ENCODE data around the gene SEBOX.

The SEBOX gene

GRCh38 chr17:28346199-28346580 lies 18.8 kb downstream of the SEBOX start:
- H3K9me2 ChIP-seq (ENCODE audit: low read depth, low read length): no peaks in the 10 kb centered on the region
- H2AFZ ChIP-seq (ENCODE audit: low read length): no peak overlapping the region
- H3F3A ChIP-seq (ENCODE audit: insufficient read depth, low read length): no peaks in the 10 kb centered on the region
- H3K4me3 ChIP-seq (ENCODE audit: low read depth, low read length, poor library complexity, severe bottlenecking): no peak overlapping the region
- TF ChIP-seq CTCF (IDR thresholded peaks at IDR 0.05; ENCODE audit: low read length) (no peak), EZH2 (IDR thresholded peaks at IDR 0.05; ENCODE audit: borderline replicate concordance, low read length) (no peak)
- no peak overlapping the region for H3K4me2 ChIP-seq (ENCODE audit: low read length)
- no peak overlapping the region for H3K9ac ChIP-seq (ENCODE audit: low read length)
- H3K9me3 ChIP-seq (ENCODE audit: low read length): no peaks in the 10 kb centered on the region
- peaks cover 12% of the 10 kb centered on the region for H3K4me1 ChIP-seq (ENCODE audit: insufficient read depth, low read length, severe bottlenecking)
- no peaks in the 10 kb centered on the region for H3K79me2 ChIP-seq (ENCODE audit: insufficient read depth, low read length)
- H3K27me3 ChIP-seq (ENCODE audit: insufficient read depth, low read length): no peaks in the 10 kb centered on the region
- H3K36me3 ChIP-seq (ENCODE audit: insufficient read depth, low read length): peaks cover 87% of the 10 kb centered on the region
- H3K27ac ChIP-seq (ENCODE audit: low read depth, low read length, poor library complexity, severe bottlenecking): no peak overlapping the region
- no peaks in the 10 kb centered on the region for H4K20me1 ChIP-seq (ENCODE audit: insufficient read depth, low read length)

- no peaks in the 10 kb centered on the region for H3K9me2 ChIP-seq (ENCODE audit: low read depth, low read length)
- no peaks in the 10 kb centered on the region for H3F3A ChIP-seq (ENCODE audit: insufficient read depth, low read length)
- H3K4me2 ChIP-seq (ENCODE audit: low read length): no peak overlapping the region
- H3K9me3 ChIP-seq (ENCODE audit: low read length): no peaks in the 10 kb centered on the region
- no peaks in the 10 kb centered on the region for H3K27me3 ChIP-seq (ENCODE audit: insufficient read depth, low read length)
- no peak for TF ChIP-seq EZH2 (IDR thresholded peaks at IDR 0.05; ENCODE audit: borderline replicate concordance, low read length)
- TF ChIP-seq CTCF (IDR thresholded peaks at IDR 0.05; ENCODE audit: low read length): no peak
- no peaks in the 10 kb centered on the region for H3K79me2 ChIP-seq (ENCODE audit: insufficient read depth, low read length)
- no peak overlapping the region for H2AFZ ChIP-seq (ENCODE audit: low read length)
- no peaks in the 10 kb centered on the region for H4K20me1 ChIP-seq (ENCODE audit: insufficient read depth, low read length)
- peaks cover 12% of the 10 kb centered on the region for H3K4me1 ChIP-seq (ENCODE audit: insufficient read depth, low read length, severe bottlenecking)
- no peak overlapping the region for H3K4me3 ChIP-seq (ENCODE audit: low read depth, low read length, poor library complexity, severe bottlenecking)
- no peak overlapping the region for H3K9ac ChIP-seq (ENCODE audit: low read length)
- H3K27ac ChIP-seq (ENCODE audit: low read depth, low read length, poor library complexity, severe bottlenecking): no peak overlapping the region
- H3K36me3 ChIP-seq (ENCODE audit: insufficient read depth, low read length): peaks cover 84% of the 10 kb centered on the region
Observed at GRCh38 chr17:28345419-28346198, 19.4 kb downstream of the SEBOX start.

DNA sequence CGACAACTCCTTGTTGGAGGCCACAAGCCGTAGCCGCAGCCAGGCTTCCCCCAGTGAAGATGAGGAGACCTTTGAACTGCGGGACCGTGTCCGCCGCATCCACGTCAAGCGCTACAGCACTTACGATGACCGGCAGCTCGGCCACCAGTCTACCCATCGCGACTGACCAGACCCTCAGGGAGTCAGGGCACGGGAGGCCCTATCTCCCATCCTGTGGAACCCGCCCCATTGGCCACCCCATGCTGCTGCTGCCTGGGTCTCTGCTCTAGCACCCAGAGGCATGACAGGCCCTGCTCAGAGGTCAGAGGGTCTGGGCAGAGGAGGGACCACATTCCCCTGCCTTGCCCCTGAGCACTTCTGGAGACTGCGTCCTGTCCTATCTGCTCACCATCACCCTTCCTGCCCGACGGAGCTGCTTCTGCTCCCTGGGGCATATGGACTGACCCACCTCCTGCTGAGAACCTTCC lies 20.5 kb downstream of the SEBOX start:
- no peaks in the 10 kb centered on the region for H3K27me3 ChIP-seq (ENCODE audit: insufficient read depth, low read length)
- H3K4me2 ChIP-seq (ENCODE audit: low read length): no peak overlapping the region
- H3F3A ChIP-seq (ENCODE audit: insufficient read depth, low read length): no peaks in the 10 kb centered on the region
- H3K9ac ChIP-seq (ENCODE audit: low read length): no peak overlapping the region
- H3K4me3 ChIP-seq (ENCODE audit: low read depth, low read length, poor library complexity, severe bottlenecking): no peak overlapping the region
- no peaks in the 10 kb centered on the region for H3K9me3 ChIP-seq (ENCODE audit: low read length)
- peaks cover 12% of the 10 kb centered on the region for H3K4me1 ChIP-seq (ENCODE audit: insufficient read depth, low read length, severe bottlenecking)
- H4K20me1 ChIP-seq (ENCODE audit: insufficient read depth, low read length): no peaks in the 10 kb centered on the region
- H3K36me3 ChIP-seq (ENCODE audit: insufficient read depth, low read length): peaks cover 73% of the 10 kb centered on the region
- no peak overlapping the region for H2AFZ ChIP-seq (ENCODE audit: low read length)
- no peaks in the 10 kb centered on the region for H3K79me2 ChIP-seq (ENCODE audit: insufficient read depth, low read length)
- no peak for TF ChIP-seq EZH2 (IDR thresholded peaks at IDR 0.05; ENCODE audit: borderline replicate concordance, low read length)
- no peak for TF ChIP-seq CTCF (IDR thresholded peaks at IDR 0.05; ENCODE audit: low read length)
- H3K9me2 ChIP-seq (ENCODE audit: low read depth, low read length): no peaks in the 10 kb centered on the region
- H3K27ac ChIP-seq (ENCODE audit: low read depth, low read length, poor library complexity, severe bottlenecking): peak overlapping the region; percentile 84
